HG02970 (cell line): Measurements from ENCODE around the gene MSLN.
A peak's percentile ranks its signal among the peaks of the same experiment; 100 is the strongest.

Experiments
- ATAC-seq: cut with Tn5 transposase; IDR thresholded peaks from one replicate; pipeline ENCODE4 v1.9.1; 2021; ENCODE audit warnings: mild to moderate bottlenecking, moderate library complexity, moderate number of reproducible peaks; ENCODE audit not compliant: unreplicated experiment, low FRiP score

Gene MSLN

DNA sequence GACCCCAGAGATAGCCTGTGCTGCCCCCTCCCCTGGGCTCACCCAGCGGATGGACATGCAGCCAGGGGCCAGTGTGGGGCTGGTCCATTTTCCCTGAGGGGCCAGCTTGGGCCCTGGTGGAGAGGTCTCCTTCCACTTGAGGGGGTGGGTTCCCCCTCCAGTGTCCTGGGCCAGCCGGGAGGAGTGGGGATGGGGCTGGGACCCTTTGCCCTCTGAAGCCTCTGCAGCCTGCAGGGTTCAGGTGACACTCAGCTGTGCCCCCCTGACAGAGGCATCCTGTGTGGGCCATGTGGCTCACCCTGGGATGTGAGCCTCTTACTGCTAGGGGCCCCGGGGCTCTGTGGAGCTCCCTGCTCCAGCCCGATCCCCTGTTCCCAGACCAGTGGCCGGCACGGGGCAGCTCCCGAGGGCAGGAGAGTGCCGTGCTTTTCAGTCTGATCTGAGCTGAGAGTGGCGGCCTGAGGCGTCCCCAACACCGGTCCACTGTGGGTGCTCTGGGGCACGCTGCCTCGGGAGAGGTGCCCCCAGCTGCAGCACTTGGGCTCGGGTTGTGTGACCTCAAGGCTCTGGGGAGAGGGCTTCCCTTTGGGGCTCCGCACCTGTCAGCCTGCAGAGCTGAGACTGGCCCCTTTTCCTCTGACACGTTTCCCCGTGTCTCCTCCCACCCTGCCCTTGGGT, 40.4 kb downstream of the MSLN start:
- ATAC-seq, result no peak

DNA sequence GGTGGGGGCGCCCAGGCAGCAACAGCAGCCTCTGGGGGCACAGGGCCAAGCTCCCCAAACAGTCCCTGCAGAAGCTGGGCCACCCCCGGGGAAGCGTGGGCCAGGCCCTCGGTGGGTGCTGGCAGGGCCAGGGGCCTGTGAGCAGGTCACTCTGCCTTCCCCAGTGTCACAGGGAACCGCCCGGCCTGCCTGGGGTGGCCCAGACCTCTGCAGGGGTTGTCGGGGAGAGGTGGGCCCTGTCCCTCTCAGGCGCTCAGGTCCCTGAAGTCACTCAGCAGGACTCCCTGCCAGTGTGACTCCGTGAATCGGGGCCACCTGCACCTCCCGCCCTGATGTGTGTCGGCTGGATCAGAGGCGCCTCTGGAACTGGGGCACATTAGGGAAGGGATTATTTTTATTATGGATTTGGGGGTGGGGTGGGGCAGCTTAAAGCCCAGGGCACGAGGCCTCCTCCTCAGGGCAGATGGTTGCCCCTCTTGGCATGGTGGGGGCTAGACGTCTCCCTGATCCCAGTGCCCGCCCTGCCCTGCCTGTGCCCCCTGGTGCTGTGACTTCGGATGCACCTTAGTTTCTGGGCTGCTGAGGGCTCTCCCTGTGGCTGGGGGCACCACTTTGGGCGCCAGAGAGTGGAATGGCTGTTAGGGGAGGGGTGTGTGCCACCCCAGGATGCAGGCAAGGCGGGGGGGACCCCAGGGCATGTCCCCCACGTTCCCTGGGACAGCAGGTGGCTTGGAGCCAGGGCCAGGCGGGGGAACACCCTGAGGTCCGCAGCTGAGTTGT, 41.2 kb downstream of the MSLN start:
- no peak for ATAC-seq

DNA sequence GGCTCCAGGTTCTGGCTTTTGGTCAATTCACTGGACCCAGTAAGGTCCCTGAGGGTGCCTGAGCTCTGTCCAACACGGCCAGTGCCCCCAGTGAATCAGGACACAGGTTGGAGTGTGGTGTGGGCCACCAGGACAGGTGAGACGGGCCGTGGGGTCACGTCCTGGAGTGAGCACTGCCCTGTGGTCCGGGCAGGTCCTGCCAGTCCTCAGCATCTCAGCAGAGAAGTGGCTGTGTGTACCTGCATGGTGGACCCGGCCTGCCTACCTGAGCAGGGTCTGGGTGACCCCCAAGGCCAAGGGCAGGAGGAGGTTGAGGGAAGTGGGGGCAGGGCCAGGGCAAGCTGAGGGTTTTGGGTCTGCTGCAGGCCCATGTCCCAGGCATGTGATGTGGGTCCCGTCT, 41.9 kb downstream of the MSLN start:
- ATAC-seq, result no peak

DNA sequence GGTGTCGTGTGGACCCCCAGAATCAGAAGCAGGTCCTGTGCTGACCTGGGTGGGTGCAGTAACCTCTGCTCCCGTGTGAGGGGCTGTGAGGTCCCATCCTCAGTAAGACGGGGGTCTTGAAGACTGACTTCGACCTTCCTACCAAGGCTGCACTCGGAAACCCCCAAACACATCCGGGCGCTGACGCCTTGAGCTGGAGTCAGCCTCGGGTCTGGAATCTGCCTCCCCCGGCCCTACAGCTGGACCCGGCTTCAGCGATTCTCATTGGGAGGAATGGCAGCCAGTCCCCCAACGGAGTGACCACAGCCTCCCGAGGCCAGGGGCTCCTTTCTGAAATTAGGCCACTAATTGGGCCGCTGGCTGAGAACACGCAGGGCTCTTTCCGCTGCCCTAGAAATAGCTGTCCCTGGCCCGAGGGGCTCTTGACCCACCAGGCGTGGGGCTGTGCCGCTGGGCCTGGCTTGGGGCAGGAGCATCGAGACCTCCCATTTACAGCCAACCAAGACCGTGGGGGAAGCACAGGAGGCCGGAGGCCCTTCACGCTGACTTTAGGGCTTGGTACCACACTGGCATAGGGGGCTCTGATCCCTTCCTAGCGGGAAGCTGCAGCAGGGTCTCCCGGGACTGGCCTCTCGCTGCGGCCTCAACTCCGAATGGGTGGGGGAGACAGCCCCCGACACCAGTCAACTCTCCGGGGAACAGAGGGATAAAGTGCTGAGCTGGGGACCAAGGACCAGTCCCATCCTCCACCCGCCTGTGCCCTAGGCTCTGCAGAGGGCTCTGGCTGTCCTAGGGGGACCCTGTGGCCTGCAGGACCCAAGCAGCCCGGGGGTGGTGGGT, 42.6 kb downstream of the MSLN start:
- no peak for ATAC-seq

DNA sequence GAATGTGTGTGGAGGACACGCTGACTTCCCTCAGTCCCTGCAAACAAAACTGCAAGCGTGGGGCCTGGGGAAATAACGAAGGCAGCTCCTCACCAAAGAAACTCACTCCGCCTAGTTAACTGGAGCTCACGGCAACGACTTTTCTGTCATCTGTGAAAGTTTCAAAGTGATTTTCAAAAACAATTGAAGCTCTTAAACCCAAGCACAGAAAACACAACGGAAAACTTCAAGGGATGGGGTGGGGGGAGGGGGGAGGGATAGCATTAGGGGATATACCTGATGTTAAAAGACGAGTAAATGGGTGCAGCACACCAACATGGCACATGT, 43.2 kb downstream of the MSLN start:
- ATAC-seq, result no peak

- ATAC-seq, result no peak
Observed at GRCh38 chr16:804193-805048, 43.9 kb downstream of the MSLN start.

DNA sequence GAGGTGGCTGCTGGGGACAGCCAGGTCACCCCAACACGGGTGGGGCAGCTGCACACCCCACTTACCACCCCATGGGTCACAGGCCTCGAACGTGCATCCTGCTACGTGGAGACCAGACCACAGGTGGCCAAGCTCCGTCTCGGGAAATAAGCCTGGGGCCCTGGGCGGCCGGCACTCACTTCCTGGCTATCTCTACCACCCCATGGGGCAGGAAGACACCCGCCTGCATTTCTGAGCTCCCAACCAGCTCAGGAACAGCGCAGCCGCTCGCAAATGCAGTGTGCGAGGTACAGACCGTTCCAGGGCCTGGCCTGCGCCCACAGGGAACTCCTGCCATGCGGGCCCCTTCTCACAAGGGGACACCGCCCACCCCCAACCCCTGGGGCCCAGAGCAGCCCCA, 44.9 kb downstream of the MSLN start:
- no peak for ATAC-seq

GRCh38 chr16:807347-808084, 47.0 kb downstream of the MSLN start:
- peak; percentile 90 for ATAC-seq

GRCh38 chr16:808085-808386, 47.5 kb downstream of the MSLN start:
- no peak for ATAC-seq

- ATAC-seq, result no peak
Observed at GRCh38 chr16:813204-813915, 52.8 kb downstream of the MSLN start.

DNA sequence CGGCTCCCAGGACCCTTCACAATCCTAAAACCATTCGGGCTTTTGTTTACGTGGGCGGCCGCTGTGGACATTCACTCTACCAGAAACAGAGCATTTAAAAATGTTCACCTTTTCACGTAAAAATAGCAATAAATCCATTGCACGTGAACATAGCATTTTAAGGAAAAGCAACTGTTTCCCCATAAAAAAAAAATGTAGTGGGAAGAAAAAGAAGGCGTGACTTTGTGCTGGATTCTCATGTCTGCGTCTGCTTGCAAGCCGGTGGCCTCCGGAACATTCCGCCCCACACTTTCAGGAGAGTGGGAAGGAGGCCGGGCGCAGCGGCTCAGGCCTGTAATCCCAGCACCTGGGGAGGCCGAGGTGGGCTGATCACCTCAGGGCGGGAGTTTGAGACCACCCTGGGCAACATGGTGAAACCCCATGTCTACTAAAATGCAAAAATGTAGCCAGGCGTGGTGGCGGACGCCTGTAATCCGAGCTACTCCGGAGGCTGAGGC, 53.4 kb downstream of the MSLN start:
- ATAC-seq, result no peak

DNA sequence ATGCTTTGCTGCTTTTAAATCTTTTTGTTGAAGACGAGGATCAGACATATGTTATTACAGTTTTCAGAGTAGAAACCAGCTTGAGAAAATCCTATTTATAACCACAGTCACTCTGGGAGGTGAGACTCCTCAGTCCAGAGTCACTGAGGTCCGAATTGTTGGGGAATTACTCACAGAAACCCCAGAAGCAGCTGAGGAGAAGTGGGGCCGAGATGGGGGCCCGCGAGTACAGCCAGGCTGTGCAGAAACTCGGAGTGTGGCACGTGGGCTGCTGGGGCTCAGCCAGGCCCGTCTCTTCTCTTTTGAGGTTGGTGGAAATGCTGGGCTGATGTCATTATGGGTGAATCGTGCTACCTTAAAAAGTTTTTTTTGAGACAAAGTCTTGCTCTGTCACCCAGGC, 54.4 kb downstream of the MSLN start:
- ATAC-seq, result no peak

DNA sequence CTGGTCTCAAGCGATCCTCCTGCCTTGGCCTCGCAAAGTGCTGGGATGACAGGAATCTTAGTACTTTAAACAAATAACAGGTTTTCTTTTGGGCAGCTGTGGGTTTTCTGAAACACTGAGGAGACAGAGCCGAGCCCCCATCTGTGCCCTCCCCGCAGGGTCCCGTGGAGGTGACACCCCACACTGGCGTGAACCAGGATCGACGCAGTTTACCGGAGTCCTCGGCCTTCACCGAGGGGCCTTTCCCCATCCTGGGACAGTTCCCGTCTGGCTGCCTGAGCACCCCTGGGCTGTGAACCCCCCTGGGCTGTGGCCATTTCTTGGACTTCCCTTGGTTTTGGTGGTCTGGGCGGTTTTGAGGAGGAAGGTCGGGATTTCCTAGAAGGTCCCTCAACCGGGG, 55.3 kb downstream of the MSLN start:
- no peak for ATAC-seq

- no peak for ATAC-seq
Observed at GRCh38 chr16:817001-817906, 56.7 kb downstream of the MSLN start.

DNA sequence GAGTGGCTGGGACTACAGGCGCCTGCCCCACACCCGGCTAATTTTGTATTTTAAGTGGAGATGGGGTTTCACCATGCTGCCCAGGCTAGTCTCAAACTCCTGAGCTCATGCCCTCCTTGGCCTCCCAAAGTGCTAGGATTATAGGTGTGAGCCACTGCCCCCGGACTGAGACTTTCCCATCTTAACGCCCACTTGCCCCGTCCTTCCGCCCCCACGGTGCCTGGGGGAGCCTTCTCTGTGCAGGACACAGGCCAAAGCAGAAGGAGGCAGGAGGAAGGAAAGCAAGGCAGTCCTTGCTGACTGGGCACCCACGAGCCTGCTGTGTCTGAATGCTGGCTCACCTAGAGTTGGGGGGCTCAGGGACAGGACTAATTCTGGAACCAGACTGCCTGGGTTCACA, 57.6 kb downstream of the MSLN start:
- ATAC-seq, result no peak
